CD14-positive monocyte (primary cell): ENCODE measurements around the gene CDC42BPB. TPM values are rescaled to one million over a fixed set of nuclear protein-coding genes. Genes with fewer than 3 reads are reported as not detected.

ENCODE experiments used
- DNase-seq, 3 donors: peaks; one replicate each; pipeline ENCODE4 v3.0.0-alpha.2; 2011 to 2022
- H2AFZ ChIP-seq: 2 replicates; pipeline ENCODE4 v1.6.0; 2012; ENCODE audit warnings: mild to moderate bottlenecking, low read depth, low read length, inconsistent platforms; ENCODE audit not compliant: insufficient read depth, poor library complexity, severe bottlenecking
- H3K27ac ChIP-seq, 2 donors: 1 replicate in 1 of 2; 2 replicates in 1 of 2; pipeline ENCODE4 v1.5.1; 2012 to 2013; ENCODE audit warnings: low read length in 2 of 2, control low read depth in 1 of 2, inconsistent platforms in 1 of 2, low read depth in 1 of 2, mild to moderate bottlenecking in 1 of 2
- H3K27me3 ChIP-seq, 2 donors: one replicate each; pipeline versions ENCODE4 v1.6.0 to v1.6.1; 2011 to 2013; ENCODE audit warnings: low read length in 2 of 2; ENCODE audit not compliant: control insufficient read depth in 2 of 2, insufficient read depth in 2 of 2
- H3K36me3 ChIP-seq, 2 donors: replicated peaks in 1 of 2; 1 replicate in 1 of 2; 2 replicates in 1 of 2; pipeline versions ENCODE4 v1.5.1 to v1.6.1; 2012 to 2013; ENCODE audit warnings: low read length in 2 of 2, control low read depth in 1 of 2, inconsistent platforms in 1 of 2, mild to moderate bottlenecking in 1 of 2; ENCODE audit not compliant: insufficient read depth in 2 of 2, control insufficient read depth in 1 of 2
- H3K4me1 ChIP-seq, 2 donors: 1 replicate in 1 of 2; 2 replicates in 1 of 2; pipeline versions ENCODE4 v1.5.1 to v1.6.1; 2012 to 2013; ENCODE audit warnings: low read length in 2 of 2, control low read depth in 1 of 2, inconsistent platforms in 1 of 2, mild to moderate bottlenecking in 1 of 2, moderate library complexity in 1 of 2; ENCODE audit not compliant: insufficient read depth in 2 of 2, control insufficient read depth in 1 of 2
- H3K4me2 ChIP-seq: replicated peaks from 2 replicates; pipeline ENCODE3; 2012; ENCODE audit warnings: low read length, moderate library complexity, mild to moderate bottlenecking; ENCODE audit not compliant: poor library complexity, severe bottlenecking; ENCODE audit errors: extremely low read depth
- H3K4me3 ChIP-seq, 3 experiments: fragments of 200-600 bp in 1 of 3; sonication (generic) in 1 of 3; replicated peaks in 1 of 3; 1 replicate in 2 of 3; 2 replicates in 1 of 3; pipeline ENCODE4 v1.5.1; 2011 to 2013; ENCODE audit warnings: low read length in 3 of 3, mild to moderate bottlenecking in 3 of 3, control low read depth in 2 of 3, low read depth in 2 of 3, inconsistent platforms in 1 of 3, moderate library complexity in 1 of 3
- H3K79me2 ChIP-seq: 2 replicates; pipeline ENCODE4 v1.6.0; 2012; ENCODE audit warnings: mild to moderate bottlenecking, control low read depth, inconsistent platforms, low read length, moderate library complexity; ENCODE audit not compliant: insufficient read depth
- H3K9ac ChIP-seq: 2 replicates; pipeline ENCODE4 v1.6.0; 2017; ENCODE audit warnings: low read length, mild to moderate bottlenecking; ENCODE audit not compliant: insufficient read depth, poor library complexity, severe bottlenecking
- H3K9me3 ChIP-seq, 2 donors: replicated peaks in 1 of 2; 1 replicate in 1 of 2; 2 replicates in 1 of 2; pipeline versions ENCODE4 v1.5.1 to v1.6.1; 2012 to 2013; ENCODE audit warnings: low read length in 2 of 2, control low read depth in 1 of 2; ENCODE audit not compliant: control insufficient read depth in 1 of 2, insufficient read depth in 1 of 2
- H4K20me1 ChIP-seq: 2 replicates; pipeline ENCODE4 v1.6.0; 2012; ENCODE audit warnings: mild to moderate bottlenecking, low read length, control low read depth, moderate library complexity; ENCODE audit not compliant: insufficient read depth
- H3K27ac Mint-ChIP-seq, 7 donors: one replicate each; pipeline ENCODE4 v1.8.0; 2020; ENCODE audit warnings: mild to moderate bottlenecking in 7 of 7, mixed read lengths in 7 of 7, moderate library complexity in 6 of 7, inconsistent platforms in 2 of 7
- H3K27me3 Mint-ChIP-seq, 3 donors: one replicate each; pipeline ENCODE4 v1.8.0; 2021 to 2022; ENCODE audit warnings: low read depth in 3 of 3, mild to moderate bottlenecking in 3 of 3, mixed read lengths in 3 of 3, moderate library complexity in 3 of 3, inconsistent platforms in 1 of 3
- H3K36me3 Mint-ChIP-seq, 2 donors: one replicate each; pipeline ENCODE4 v1.8.0; 2020; ENCODE audit warnings: mixed read lengths in 2 of 2, inconsistent platforms in 1 of 2, mild to moderate bottlenecking in 1 of 2
- H3K4me1 Mint-ChIP-seq: one replicate; pipeline ENCODE4 v1.8.0; 2020; ENCODE audit warnings: mild to moderate bottlenecking, mixed read lengths
- H3K4me3 Mint-ChIP-seq, 2 donors: one replicate each; pipeline ENCODE4 v1.8.0; 2020; ENCODE audit warnings: mild to moderate bottlenecking in 2 of 2, mixed read lengths in 2 of 2, moderate library complexity in 1 of 2
- H3K9me3 Mint-ChIP-seq, 7 donors: one replicate each; pipeline ENCODE4 v1.8.0; 2020 to 2022; ENCODE audit warnings: mixed read lengths in 7 of 7, mild to moderate bottlenecking in 6 of 7, moderate library complexity in 6 of 7, inconsistent platforms in 2 of 7
- WGBS: methylation state at CpG from one replicate; pipeline ENCODE4 v1.1.5; 2013; ENCODE audit warnings: missing lambda C conversion rate; ENCODE audit not compliant: insufficient coverage; 5-methylcytosine and 5-hydroxymethylcytosine counted together
- intact Hi-C, 2 donors: fragments of 100-400 bp; cut with micrococcal nuclease; formaldehyde crosslinking; loops; one replicate each; pipeline versions ENCODE4 v1.15.0 to v1.15.1; 2023
- polyA plus RNA-seq, 3 donors: library from polyadenylated mRNA; depleted of rRNA in 1 of 3; unstranded in 2 of 3; stranded (reverse) in 1 of 3; fragments of 300-500 nt in 2 of 3; fragments of >200 nt in 1 of 3; fragmentation: Illumina TruSeq in 2 of 3; gene quantifications; 1 replicate in 2 of 3; 2 replicates in 1 of 3; pipeline ENCODE4 v1.2.3, GENCODE V29; 2012 to 2021
- TF ChIP-seq, protein P1 (sequence below): fragments of 200-600 bp; IDR thresholded peaks from one replicate; pipeline ENCODE4 v1.8.0; 2022; ENCODE audit warnings: antibody characterized with exemption, mild to moderate bottlenecking

The CDC42BPB gene
- polyA plus RNA-seq, 3 donors: 0.25 to 19.0 (median 0.60) TPM

DNA sequence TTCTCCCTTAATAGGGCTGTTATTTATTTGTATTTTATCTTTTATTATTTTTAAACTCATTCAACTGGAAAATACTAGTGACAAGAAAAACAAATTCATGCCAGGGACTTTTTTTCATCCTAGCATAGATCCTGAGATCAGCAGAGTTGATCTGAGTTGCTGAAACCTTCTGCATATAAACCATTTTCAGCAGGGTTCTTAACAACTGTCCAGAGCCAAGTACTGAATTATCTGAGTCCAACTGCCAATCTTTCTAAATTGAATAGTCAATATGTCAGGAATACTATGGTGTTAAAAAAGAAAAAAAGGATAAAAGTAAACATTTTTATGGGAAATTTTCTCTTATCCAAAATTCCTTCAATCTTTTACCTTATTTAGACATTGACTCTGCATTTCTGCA is 28.6 kb downstream of the CDC42BPB start:
- Histone ChIP-seq H3K27ac (no peak overlapping the region), H3K4me3 (no peak overlapping the region), H3K4me2 (no peak overlapping the region), H3K9me3 (no peaks in the 10 kb centered on the region), H2AFZ (no peak overlapping the region), H3K4me1 (peaks cover 0 to 2% of the 10 kb centered on the region in 2 donors), H3K79me2 (no peaks in the 10 kb centered on the region), H3K9ac (no peak overlapping the region), H3K27me3 (no peaks in the 10 kb centered on the region), H4K20me1 (peaks cover 90% of the 10 kb centered on the region), H3K36me3 (no peaks in the 10 kb centered on the region)
- intact Hi-C loops: no loop called here
- H3K27me3 Mint-ChIP-seq: peaks cover 0 to 2% (median 0%) of the 10 kb centered on the region in 3 donors
- peaks cover 0 to 5% (median 3%) of the 10 kb centered on the region in 7 donors for H3K9me3 Mint-ChIP-seq
- no peaks in the 10 kb centered on the region for H3K36me3 Mint-ChIP-seq
- DNase-seq: no peak
- TF ChIP-seq, protein P1, sequence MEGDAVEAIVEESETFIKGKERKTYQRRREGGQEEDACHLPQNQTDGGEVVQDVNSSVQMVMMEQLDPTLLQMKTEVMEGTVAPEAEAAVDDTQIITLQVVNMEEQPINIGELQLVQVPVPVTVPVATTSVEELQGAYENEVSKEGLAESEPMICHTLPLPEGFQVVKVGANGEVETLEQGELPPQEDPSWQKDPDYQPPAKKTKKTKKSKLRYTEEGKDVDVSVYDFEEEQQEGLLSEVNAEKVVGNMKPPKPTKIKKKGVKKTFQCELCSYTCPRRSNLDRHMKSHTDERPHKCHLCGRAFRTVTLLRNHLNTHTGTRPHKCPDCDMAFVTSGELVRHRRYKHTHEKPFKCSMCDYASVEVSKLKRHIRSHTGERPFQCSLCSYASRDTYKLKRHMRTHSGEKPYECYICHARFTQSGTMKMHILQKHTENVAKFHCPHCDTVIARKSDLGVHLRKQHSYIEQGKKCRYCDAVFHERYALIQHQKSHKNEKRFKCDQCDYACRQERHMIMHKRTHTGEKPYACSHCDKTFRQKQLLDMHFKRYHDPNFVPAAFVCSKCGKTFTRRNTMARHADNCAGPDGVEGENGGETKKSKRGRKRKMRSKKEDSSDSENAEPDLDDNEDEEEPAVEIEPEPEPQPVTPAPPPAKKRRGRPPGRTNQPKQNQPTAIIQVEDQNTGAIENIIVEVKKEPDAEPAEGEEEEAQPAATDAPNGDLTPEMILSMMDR: no peak
- no peak overlapping the region for H3K27ac Mint-ChIP-seq
- peaks cover 9% of the 10 kb centered on the region for H3K4me1 Mint-ChIP-seq
- no peak overlapping the region for H3K4me3 Mint-ChIP-seq

GRCh38 chr14:103028161-103028767 is 29.1 kb downstream of the CDC42BPB start:
- TF ChIP-seq, protein P1: no peak
- Histone ChIP-seq H3K27me3 (no peaks in the 10 kb centered on the region), H4K20me1 (peaks cover 87% of the 10 kb centered on the region), H3K4me1 (no peaks in the 10 kb centered on the region), H3K9me3 (no peaks in the 10 kb centered on the region), H3K9ac (no peak overlapping the region), H2AFZ (no peak overlapping the region), H3K27ac (no peak overlapping the region), H3K4me3 (no peak overlapping the region), H3K79me2 (no peaks in the 10 kb centered on the region), H3K4me2 (no peak overlapping the region), H3K36me3 (no peaks in the 10 kb centered on the region)
- intact Hi-C loops: no loop called here
- Mint-ChIP-seq H3K36me3 (no peaks in the 10 kb centered on the region), H3K27me3 (peaks cover 0 to 2% (median 0%) of the 10 kb centered on the region in 3 donors), H3K4me1 (peaks cover 7% of the 10 kb centered on the region), H3K9me3 (peaks cover 0 to 5% (median 3%) of the 10 kb centered on the region in 7 donors), H3K4me3 (no peak overlapping the region), H3K27ac (no peak overlapping the region)
- 76% methylated on average over 8 of the region's 11 CpGs for WGBS
- DNase-seq: no peak
